ENCODE data around the gene CLEC12A. TPM values are rescaled to one million over a fixed set of nuclear protein-coding genes. Genes with fewer than 3 reads are reported as not detected.

The CLEC12A gene
- total RNA-seq: under 1 TPM in 3 of 4 donors, not detected in 1; 0.19 to 0.64 (median 0.51) TPM

- TF ChIP-seq POLR2A (IDR thresholded peaks at IDR 0.05) (no peak), CTCF (IDR thresholded peaks at IDR 0.05) (no peak)
- no peak within 1 kb of the TSS for H3K4me3 ChIP-seq (ENCODE audit: low read depth, poor library complexity, severe bottlenecking)
- no peak for DNase-seq (ENCODE audit: low spot score in 2 of 2)
- intact Hi-C loops (cut with DNase I; ENCODE audit: low total_unique reads): no loop called here
- WGBS, 2 donors: 50 to 62% methylated on average over 1 of the region's 1 CpG
Measured at GRCh38 chr12:9971181-9971580, at the start of gene CLEC12A. Gene CLEC12A, plus strand, starts transcription at chr12:9971409. Its CDS starts 188 bp downstream, at chr12:9971597.

GRCh38 chr12:9922429-9922828, 48.8 kb upstream of the CLEC12A start:
- 48 to 68% methylated on average over 1 of the region's 1 CpG for WGBS, 2 donors
- intact Hi-C loops (cut with DNase I; ENCODE audit: low total_unique reads): no loop called here
- TF ChIP-seq POLR2A (IDR thresholded peaks at IDR 0.05): no peak
- TF ChIP-seq CTCF (IDR thresholded peaks at IDR 0.05): no peak
- H3K4me3 ChIP-seq (ENCODE audit: low read depth, poor library complexity, severe bottlenecking): no peak overlapping the region
- no peak for DNase-seq (ENCODE audit: low spot score in 2 of 2)

- WGBS, 2 donors: 9 to 14% methylated on average over 5 of the region's 5 CpGs
- TF ChIP-seq CTCF (IDR thresholded peaks at IDR 0.05) (no peak), POLR2A (IDR thresholded peaks at IDR 0.05) (no peak)
- DNase-seq (ENCODE audit: low spot score in 2 of 2): no peak
- H3K4me3 ChIP-seq (ENCODE audit: low read depth, poor library complexity, severe bottlenecking): no peak overlapping the region
- intact Hi-C loops (cut with DNase I; ENCODE audit: low total_unique reads): loop anchor here (5.0 kb wide), 1 partner anchor 54 kb away; no protein-coding TSS in a partner anchor
Measured at GRCh38 chr12:9925705-9926393, 45.4 kb upstream of the CLEC12A start.

- DNase-seq (ENCODE audit: low spot score in 2 of 2): no peak
- no peak for TF ChIP-seq POLR2A (IDR thresholded peaks at IDR 0.05)
- no peak for TF ChIP-seq CTCF (IDR thresholded peaks at IDR 0.05)
- H3K4me3 ChIP-seq (ENCODE audit: low read depth, poor library complexity, severe bottlenecking): no peak overlapping the region
- 69 to 71% methylated on average over 3 of the region's 3 CpGs for WGBS, 2 donors
- intact Hi-C loops (cut with DNase I; ENCODE audit: low total_unique reads): loop anchor here (5.0 kb wide), 1 partner anchor 55 kb away; no protein-coding TSS in a partner anchor
Measured at GRCh38 chr12:9926876-9927275, 44.3 kb upstream of the CLEC12A start.

GRCh38 chr12:9928607-9929006, 42.6 kb upstream of the CLEC12A start:
- intact Hi-C loops (cut with DNase I; ENCODE audit: low total_unique reads): loop anchor here (5.0 kb wide), 1 partner anchor 56 kb away; no protein-coding TSS in a partner anchor
- 54 to 68% methylated on average over 3 of the region's 3 CpGs for WGBS, 2 donors
- H3K4me3 ChIP-seq (ENCODE audit: low read depth, poor library complexity, severe bottlenecking): no peak overlapping the region
- TF ChIP-seq CTCF (IDR thresholded peaks at IDR 0.05) (no peak), POLR2A (IDR thresholded peaks at IDR 0.05) (no peak)
- DNase-seq (ENCODE audit: low spot score in 2 of 2): no peak
